NCI-H2029 treated with DMSO at 0.1 percent for 48 hours (cell line): Measurements from ENCODE around the gene ALK.
A peak's percentile ranks its signal among the peaks of the same experiment; 100 is the strongest.

Source experiments
- DNase-seq: peaks from one replicate; lab custom pipeline; 2025; lab: John Stamatoyannopoulos, UW

Gene ALK

GRCh38 chr2:29789911-29790485 lies 131.4 kb downstream of the ALK start:
- DNase-seq: no peak

- DNase-seq: no peak
Measured at GRCh38 chr2:29787473-29788465, 133.6 kb downstream of the ALK start.

- DNase-seq: peak; percentile 15
Measured at GRCh38 chr2:29786361-29786760, 135.0 kb downstream of the ALK start.

GRCh38 chr2:29783666-29784065 lies 137.7 kb downstream of the ALK start:
- no peak for DNase-seq

- DNase-seq: no peak
Measured at GRCh38 chr2:29782549-29783458, 138.6 kb downstream of the ALK start.

- DNase-seq: no peak
Measured at GRCh38 chr2:29782087-29782486, 139.3 kb downstream of the ALK start.

- DNase-seq: no peak
Measured at GRCh38 chr2:29780906-29781305, 140.5 kb downstream of the ALK start.

- DNase-seq: no peak
Measured at GRCh38 chr2:29777161-29777560, 144.2 kb downstream of the ALK start.

GRCh38 chr2:29776406-29776805 lies 145.0 kb downstream of the ALK start:
- DNase-seq: no peak

- no peak for DNase-seq
Measured at GRCh38 chr2:29775937-29776336, 145.4 kb downstream of the ALK start.

- no peak for DNase-seq
Measured at GRCh38 chr2:29774624-29775023, 146.8 kb downstream of the ALK start.

- no peak for DNase-seq
Measured at GRCh38 chr2:29770846-29771245, 150.5 kb downstream of the ALK start.

- no peak for DNase-seq
Measured at GRCh38 chr2:29769847-29770246, 151.5 kb downstream of the ALK start.

GRCh38 chr2:29767606-29768335 lies 153.6 kb downstream of the ALK start:
- DNase-seq: no peak

GRCh38 chr2:29766191-29766590 lies 155.2 kb downstream of the ALK start:
- no peak for DNase-seq

GRCh38 chr2:29765721-29766120 lies 155.7 kb downstream of the ALK start:
- DNase-seq: no peak

- DNase-seq: no peak
Measured at GRCh38 chr2:29763371-29763770, 158.0 kb downstream of the ALK start.

- DNase-seq: no peak
Measured at GRCh38 chr2:29762239-29762638, 159.1 kb downstream of the ALK start.

- DNase-seq: no peak
Measured at GRCh38 chr2:29761278-29761677, 160.1 kb downstream of the ALK start.

- no peak for DNase-seq
Measured at GRCh38 chr2:29760008-29760407, 161.4 kb downstream of the ALK start.

- no peak for DNase-seq
Measured at GRCh38 chr2:29759360-29759759, 162.0 kb downstream of the ALK start.

GRCh38 chr2:29755829-29756228 lies 165.6 kb downstream of the ALK start:
- no peak for DNase-seq
